GM19463 (cell line): ENCODE results near the gene BTBD9.

ENCODE experiments used
- ATAC-seq: cut with Tn5 transposase; IDR thresholded peaks from one replicate; pipeline ENCODE4 v1.9.1; 2021; ENCODE audit warnings: mild to moderate bottlenecking, moderate library complexity; ENCODE audit not compliant: unreplicated experiment

Gene BTBD9

DNA sequence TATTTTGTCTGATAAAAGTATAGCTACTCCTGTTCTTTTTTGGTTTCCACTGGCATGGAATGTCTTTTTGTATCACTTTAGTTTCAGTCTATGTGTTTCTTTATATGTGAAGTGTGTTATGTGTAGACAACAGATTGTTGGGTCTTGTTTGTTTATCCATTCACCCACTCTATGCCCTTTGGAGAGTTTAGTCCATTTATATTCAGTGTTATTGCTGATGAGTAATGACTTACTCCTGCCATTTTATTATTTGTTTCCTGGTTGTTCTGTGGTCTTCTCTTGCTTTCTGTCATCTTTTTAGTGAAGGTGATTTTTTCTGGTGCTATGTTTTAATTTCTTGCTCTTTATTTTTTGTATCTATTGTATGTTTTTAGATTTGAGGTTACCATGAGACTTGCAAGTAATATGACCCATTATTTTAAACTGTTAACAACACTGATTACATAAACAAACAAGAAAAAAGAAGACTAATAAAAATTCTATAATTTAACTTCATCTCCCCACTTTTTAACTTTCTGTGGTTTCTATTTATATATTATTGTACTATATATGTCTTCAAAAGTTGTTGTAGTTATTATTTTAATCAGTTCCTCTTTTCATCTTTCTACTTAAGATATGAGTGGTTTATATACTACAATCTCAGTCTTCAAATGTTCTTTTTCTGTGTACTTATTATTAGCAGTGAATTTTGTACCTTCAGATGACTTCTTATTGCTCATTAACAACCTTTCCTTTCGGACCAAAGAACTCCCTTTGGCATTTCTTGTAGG, 323.4 kb downstream of the BTBD9 start:
- no peak for ATAC-seq

- ATAC-seq: no peak
Measured at GRCh38 chr6:38311201-38311600, 328.5 kb downstream of the BTBD9 start.

DNA sequence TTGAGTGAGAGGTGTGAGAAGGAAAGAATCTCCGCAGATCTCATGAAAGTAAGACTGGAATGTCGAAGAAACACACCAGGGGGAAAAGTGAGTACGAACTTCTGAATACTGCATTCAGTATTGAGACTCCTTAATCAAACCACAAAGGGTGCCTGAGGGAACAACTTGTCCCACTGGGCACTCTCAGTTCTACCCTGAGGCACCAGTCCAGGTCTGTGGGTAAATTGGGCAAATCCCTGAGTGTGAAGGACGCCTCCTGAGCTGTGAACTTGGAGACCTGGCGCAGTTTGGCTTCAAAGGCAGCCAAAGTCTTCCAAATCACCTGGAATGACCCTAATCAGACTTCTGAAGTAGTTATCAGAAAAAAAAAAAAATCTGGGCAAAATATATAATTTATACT, 329.7 kb downstream of the BTBD9 start:
- no peak for ATAC-seq

DNA sequence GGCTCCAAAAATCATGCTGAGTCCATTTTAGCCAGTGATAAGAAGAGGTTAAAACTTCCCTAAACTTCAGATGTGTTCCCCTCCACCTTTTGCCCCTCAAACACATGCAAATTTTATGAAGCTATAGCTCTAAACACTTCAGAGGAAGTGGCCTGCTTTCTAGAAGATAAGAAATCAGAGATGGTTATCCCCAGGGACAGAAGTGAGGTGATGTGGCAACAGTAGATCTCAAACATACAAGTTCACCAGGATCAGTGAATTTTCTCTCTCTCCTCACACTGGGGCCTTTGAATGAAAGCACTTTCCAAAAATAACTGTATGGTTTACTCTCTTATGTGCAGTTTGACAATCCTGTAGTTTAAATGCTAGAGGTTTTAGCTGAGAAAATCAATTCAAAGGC, 332.0 kb downstream of the BTBD9 start:
- ATAC-seq: peak; percentile 51

DNA sequence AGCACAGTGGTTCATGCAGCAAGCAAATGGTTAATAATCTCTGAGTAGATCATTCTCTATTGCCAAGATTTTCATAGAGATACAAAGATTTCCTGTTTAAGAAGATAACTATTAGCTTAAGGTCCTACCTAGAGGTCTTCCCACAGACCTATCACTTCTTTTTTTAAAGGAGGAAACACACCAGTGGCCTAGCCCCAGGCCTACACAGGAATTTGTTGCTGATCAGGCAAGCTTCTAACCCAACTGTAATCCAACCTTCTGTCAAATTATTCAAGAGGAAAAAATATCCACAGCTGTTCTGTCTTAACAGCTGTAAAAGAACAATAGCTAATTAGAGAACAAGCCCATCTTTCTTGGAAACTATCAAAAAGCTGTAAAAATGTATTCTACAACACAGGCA, 332.8 kb downstream of the BTBD9 start:
- no peak for ATAC-seq

GRCh38 chr6:38305995-38306681, 333.6 kb downstream of the BTBD9 start:
- peak; percentile 61 for ATAC-seq

DNA sequence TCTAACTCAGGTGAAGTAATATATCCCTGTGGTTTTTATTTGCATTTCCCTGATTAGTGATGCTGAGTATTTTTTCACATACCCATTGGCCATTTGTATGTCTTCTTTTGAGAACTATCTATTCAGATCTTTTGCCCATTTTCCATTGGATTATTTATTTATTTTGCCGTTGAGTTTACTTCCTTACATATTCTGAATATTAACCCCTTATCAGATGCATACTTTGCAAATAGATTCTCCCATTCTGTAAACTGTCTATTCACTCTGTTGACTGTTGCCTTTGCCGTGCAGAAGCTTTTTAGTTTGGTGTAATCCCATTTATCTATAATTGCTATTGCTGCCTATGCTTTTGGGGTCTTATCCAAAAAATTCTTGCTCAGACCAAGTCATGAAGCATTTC, 336.9 kb downstream of the BTBD9 start:
- no peak for ATAC-seq

DNA sequence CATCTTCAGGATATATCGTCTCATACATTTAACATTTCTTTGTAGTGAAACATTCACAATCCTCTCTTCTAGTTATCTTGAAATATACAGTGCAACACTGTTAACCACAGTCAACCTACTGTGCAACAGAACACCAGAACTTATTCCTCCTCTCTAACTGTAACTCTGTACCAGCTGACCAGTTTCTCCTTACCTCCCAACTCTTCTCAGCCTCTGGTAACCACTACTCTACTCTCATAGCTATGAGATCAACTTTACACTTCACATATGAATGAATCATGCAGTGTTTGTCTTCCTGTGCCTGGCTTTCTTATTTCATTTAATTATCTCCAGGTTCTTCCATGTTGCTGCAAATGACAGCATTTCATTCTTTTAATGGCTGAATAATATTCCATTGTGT, 337.6 kb downstream of the BTBD9 start:
- no peak for ATAC-seq

- no peak for ATAC-seq
Measured at GRCh38 chr6:38290133-38290799, 349.5 kb downstream of the BTBD9 start.

DNA sequence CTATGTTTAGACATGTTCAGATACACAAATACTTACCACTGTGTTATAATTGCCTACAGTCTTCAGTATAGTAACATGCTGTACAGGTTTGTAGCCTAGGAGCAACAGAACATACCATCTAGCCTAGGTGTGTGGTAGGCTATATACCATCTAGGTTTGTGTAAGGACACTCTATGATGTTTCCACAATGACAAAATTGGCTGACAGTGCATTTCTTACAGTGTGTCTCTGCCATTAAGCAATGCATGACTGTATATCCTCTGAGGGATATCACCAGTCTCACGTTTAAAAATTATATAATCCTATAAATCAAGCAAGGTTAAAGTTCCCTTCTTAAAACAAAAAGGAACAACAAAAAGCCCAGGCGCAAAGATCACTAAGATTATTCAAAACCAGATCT, 352.2 kb downstream of the BTBD9 start:
- no peak for ATAC-seq

DNA sequence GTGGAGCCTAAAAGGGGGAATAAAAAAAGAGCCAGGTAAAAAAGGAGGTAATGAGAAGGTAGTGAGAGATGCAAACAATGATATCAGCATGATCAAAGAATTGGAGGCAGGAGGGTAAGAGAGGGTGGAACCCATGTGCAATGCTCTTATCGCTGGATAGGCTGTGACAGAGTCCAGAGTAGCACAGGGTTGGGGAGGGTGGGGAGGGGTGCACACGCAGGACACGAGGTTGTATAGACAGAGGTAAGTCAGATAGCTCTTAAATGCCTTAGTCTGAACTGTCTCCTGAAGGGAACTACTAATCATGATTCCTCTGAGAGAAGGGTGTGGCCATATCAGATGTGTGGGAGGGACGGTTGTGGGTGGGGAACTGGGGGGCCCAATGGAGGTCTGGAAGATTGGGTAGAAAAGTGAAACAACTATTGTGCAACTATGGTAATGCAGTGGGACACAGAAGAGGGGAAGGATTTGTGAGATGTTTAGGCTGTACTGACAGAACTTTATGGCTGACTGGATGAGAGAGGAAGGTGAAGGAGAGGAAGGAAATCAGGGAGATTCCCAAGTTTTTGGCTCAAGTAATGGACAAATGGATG, 354.8 kb downstream of the BTBD9 start:
- ATAC-seq: no peak

- ATAC-seq: no peak
Measured at GRCh38 chr6:38283734-38284362, 355.9 kb downstream of the BTBD9 start.

GRCh38 chr6:38282911-38283310, 356.8 kb downstream of the BTBD9 start:
- no peak for ATAC-seq

DNA sequence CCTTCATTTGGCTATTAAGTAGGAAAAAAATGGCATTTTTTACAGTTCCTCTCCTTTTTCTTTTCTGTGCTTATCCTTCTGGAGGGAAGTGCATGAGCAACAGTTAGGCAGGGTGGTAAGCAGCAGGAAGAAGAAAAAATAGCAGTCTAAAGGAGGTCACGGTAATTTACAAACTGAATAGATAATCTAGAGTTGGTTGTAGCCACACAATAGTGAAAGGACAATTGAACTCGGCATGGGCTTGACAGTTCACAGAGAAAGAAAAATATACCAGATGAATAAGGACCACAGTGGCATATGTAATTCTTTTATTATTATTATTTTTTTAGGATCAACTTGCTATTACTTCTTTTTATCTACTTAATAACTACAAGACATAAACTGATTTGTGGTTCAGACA, 358.6 kb downstream of the BTBD9 start:
- ATAC-seq: no peak

DNA sequence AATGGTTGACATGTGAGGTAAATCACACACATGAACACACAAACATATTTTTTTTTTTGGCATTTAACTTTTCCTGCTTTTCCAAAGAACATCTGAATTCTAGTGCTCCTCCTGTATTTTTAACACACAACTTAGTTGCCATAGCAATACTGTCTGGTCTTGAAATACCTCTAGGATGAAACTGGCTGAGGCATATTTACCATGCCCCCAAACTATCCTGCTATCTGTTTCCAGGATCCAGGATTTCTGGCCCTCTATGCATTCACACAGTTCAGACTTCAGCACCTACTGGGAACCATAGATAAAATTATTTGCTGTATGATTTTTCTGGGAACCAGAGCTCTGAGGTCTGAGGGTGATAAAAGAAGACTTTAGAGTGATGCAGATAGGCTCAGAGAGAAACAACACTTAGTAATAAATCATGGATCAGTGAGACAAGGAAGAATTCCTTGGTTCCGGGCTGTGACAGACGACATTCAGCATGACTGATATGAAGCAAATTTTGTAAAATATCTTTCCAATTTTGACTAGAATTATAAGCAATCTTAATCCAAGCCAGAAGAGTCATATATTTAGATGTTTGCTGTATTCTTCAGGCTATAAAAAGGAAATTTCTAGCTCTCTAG, 359.7 kb downstream of the BTBD9 start:
- no peak for ATAC-seq

DNA sequence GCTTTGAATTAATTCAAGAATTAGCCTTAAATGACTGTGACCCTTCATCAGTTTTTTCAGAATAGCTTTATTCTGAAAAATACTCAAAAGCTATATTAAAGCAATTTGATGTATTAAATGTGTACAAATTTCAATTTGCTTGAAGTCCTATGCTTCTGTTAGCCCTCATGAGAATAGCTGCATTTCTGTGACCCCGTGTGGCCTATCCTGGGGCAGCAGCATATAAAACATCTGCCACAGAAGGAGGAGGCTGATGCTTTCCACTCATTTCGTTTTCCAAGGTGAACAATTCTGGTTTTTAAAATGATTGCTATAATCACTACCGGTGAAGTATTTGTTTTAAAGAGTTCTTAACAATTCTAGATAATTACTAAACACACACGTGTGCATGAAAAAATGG, 360.3 kb downstream of the BTBD9 start:
- ATAC-seq: no peak

- no peak for ATAC-seq
Measured at GRCh38 chr6:38273325-38273724, 366.4 kb downstream of the BTBD9 start.

GRCh38 chr6:38272222-38272621, 367.5 kb downstream of the BTBD9 start:
- ATAC-seq: no peak

DNA sequence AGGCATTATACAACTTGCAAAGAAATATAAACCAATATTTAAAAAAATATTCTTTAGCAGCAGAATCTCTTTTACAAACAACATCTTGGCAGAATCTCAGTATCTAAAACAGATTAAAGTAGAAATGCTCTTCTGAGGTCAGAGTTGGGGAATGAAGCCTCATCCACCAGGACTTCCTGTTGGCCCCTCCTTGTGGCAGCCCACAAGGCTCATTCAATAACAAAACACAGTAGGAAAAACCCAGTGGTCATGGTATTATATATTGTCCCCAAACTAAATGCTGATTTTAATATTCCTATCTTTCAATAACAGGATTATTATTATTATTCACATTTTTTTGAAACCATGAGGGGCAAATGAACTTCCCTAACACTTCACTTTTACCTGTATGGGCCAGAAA, 368.6 kb downstream of the BTBD9 start:
- no peak for ATAC-seq

DNA sequence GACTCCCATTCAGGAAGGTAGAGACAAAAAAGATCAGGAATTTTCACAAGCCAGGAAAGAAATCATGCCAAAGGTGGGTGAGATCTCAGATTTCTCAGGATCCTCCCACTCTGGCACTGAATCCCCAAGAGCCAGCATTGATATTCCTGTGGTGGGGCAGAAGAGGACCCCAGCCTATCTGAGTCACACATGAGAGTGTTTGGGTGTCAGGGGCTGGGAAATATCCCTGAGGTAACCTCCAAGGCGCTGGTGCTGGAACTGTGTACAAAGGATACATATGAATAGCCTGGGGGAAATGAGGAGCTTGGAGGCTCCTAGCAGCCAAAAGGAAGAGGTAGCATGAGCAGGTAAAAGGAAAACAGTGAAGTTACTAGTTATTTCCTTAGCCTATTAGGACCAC, 369.4 kb downstream of the BTBD9 start:
- ATAC-seq: no peak
